AG04450 (cell line): ENCODE data around the gene PCDHGB4. TPM values are rescaled to one million over a fixed set of nuclear protein-coding genes. Genes with fewer than 3 reads are reported as not detected.
"Not testable (repeated sequence)": the region's sequence is repeated elsewhere in the genome, so short reads cannot be mapped to it uniquely, and the experiment has no call there.

ENCODE experiments used
- CTCF ChIA-PET: fragments of 300-600, 350-600 bp; formaldehyde crosslinking; extraction: SDS; loops from one replicate; lab custom pipeline; 2022; ENCODE audit warnings: antibody characterized with exemption, inconsistent platforms; lab: Charles Lee
- POLR2A ChIA-PET: fragments of 350-600 bp; formaldehyde crosslinking; extraction: SDS; loops from one replicate; lab custom pipeline; 2021; ENCODE audit warnings: antibody characterized with exemption, inconsistent platforms; lab: Yijun Ruan, JAX
- DNase-seq: peaks from one replicate; pipeline ENCODE4 v3.0.0-alpha.2; 2011; ENCODE audit warnings: low read depth, low spot score
- H3K27ac ChIP-seq: one replicate; pipeline ENCODE4 v1.5.1; 2012; ENCODE audit warnings: low read depth, low read length, control low read depth
- H3K27me3 ChIP-seq: one replicate; pipeline ENCODE4 v1.6.0; 2012; ENCODE audit warnings: low read length; ENCODE audit not compliant: control insufficient read depth, insufficient read depth
- H3K4me3 ChIP-seq: 2 replicates; pipeline ENCODE4 v1.5.1; 2011; ENCODE audit warnings: mild to moderate bottlenecking, low read depth, low read length, control low read depth
- H3K9me3 ChIP-seq: 2 replicates; pipeline ENCODE4 v1.5.1; 2012; ENCODE audit warnings: low read length; ENCODE audit not compliant: control insufficient read depth, insufficient read depth
- polyA plus RNA-seq: library from polyadenylated mRNA; depleted of rRNA; stranded (reverse); fragments of >200 nt; gene quantifications from 2 replicates; pipeline ENCODE4 v1.2.3, GENCODE V29; 2011
- TF ChIP-seq, protein P1 (sequence below): IDR thresholded peaks from 2 replicates; pipeline ENCODE4 v1.5.1; 2011; ENCODE audit warnings: low read depth, low read length, control low read depth, inconsistent platforms

PCDHGB4 gene
- polyA plus RNA-seq, 1 experiment = 10.3 TPM

DNA sequence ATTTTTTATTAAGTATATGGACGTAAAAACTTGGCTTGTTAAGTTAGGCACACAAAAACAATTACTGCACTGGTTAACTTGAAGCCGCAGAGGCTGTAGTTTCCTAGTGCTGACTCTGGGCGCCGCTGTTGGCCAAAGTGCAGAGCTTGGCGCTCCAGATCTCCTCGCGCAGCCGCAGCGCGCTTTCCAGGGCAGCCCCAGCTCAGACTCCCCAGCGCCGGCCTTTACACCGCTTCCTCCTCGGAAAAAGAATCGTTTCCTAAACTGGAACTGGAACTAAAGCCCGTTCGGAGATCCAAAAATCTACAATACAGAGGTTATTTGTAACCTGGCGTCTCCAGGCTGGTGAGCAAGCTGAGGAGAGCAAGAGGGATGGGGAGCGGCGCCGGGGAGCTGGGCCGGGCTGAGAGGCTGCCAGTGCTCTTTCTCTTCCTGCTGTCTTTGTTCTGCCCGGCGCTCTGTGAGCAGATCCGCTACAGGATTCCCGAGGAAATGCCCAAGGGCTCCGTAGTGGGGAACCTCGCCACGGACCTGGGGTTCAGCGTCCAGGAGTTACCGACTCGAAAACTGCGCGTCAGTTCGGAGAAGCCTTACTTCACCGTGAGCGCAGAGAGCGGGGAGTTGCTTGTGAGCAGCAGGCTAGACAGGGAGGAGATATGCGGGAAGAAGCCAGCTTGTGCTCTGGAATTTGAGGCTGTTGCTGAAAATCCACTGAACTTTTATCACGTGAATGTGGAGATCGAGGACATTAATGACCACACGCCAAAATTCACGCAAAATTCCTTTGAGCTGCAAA lies 10.5 kb downstream of the PCDHGB4 start, which contains the start of gene PCDHGB5:
PCDHGB5 (plus strand) TSS at position 192 of the 796 bp plus-strand sequence; CDS start at position 373, 181 bp downstream.
- DNase-seq, H3K27ac ChIP-seq, POLR2A ChIA-PET, H3K27me3 ChIP-seq: not testable (repeated sequence)
- H3K4me3 ChIP-seq = peak within 1 kb of the TSS; percentile 41
- TF ChIP-seq, protein P1, sequence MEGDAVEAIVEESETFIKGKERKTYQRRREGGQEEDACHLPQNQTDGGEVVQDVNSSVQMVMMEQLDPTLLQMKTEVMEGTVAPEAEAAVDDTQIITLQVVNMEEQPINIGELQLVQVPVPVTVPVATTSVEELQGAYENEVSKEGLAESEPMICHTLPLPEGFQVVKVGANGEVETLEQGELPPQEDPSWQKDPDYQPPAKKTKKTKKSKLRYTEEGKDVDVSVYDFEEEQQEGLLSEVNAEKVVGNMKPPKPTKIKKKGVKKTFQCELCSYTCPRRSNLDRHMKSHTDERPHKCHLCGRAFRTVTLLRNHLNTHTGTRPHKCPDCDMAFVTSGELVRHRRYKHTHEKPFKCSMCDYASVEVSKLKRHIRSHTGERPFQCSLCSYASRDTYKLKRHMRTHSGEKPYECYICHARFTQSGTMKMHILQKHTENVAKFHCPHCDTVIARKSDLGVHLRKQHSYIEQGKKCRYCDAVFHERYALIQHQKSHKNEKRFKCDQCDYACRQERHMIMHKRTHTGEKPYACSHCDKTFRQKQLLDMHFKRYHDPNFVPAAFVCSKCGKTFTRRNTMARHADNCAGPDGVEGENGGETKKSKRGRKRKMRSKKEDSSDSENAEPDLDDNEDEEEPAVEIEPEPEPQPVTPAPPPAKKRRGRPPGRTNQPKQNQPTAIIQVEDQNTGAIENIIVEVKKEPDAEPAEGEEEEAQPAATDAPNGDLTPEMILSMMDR = peak; percentile 50
- CTCF ChIA-PET = interaction anchor here (1.0 to 4.3 kb wide), 9 partner anchors 20 to 168 kb away, joined by 3 to 40 read pairs (median 4); partner anchors contain the start of genes PCDHGA1, PCDHGA12, PCDHGA2 and PCDHGB3
- peaks cover 61% of the 10 kb centered on the region for H3K9me3 ChIP-seq

DNA sequence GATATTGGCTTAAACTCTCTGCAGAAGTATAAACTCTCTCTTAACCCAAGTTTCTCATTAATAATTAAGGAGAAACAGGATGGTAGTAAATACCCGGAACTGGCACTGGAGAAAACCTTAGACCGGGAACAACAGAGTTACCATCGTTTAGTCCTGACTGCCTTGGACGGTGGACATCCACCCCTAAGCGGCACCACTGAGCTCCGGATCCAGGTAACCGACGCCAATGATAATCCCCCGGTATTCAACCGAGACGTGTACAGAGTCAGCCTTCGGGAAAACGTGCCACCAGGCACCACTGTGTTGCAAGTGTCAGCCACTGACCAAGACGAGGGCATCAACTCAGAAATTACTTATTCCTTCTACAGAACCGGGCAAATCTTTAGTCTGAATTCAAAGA lies 11.1 kb downstream of the PCDHGB4 start:
- H3K27me3 ChIP-seq = no peaks in the 10 kb centered on the region
- ChIA-PET CTCF (interaction anchor here (1.7 to 4.3 kb wide), 2 partner anchors 31 to 165 kb away, joined by 3 to 40 read pairs; partner anchors contain the start of gene PCDHGA12), POLR2A (no interaction called here)
- H3K4me3 ChIP-seq = no peak overlapping the region
- TF ChIP-seq, protein P1 = no peak
- peaks cover 61% of the 10 kb centered on the region for H3K9me3 ChIP-seq
- H3K27ac ChIP-seq = no peak overlapping the region
- no peak for DNase-seq

DNA sequence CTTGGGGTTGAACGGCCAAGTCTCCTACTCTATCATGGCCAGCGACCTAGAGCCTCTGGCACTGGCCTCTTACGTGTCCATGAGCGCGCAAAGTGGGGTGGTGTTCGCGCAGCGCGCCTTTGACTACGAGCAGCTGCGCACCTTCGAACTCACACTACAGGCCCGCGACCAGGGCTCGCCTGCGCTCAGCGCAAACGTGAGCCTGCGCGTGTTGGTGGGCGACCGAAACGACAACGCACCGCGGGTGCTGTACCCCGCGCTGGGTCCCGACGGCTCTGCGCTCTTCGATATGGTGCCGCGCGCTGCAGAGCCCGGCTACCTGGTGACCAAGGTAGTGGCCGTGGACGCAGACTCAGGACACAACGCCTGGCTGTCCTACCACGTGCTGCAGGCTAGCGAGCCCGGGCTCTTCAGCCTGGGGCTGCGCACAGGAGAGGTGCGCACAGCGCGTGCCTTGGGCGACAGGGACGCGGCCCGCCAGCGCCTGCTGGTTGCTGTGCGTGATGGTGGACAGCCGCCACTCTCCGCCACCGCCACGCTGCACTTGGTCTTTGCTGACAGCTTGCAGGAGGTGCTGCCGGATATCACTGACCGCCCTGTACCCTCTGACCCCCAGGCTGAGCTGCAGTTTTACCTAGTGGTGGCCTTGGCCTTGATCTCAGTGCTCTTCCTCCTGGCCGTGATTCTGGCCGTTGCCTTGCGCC lies 12.2 kb downstream of the PCDHGB4 start:
- Histone ChIP-seq H3K27me3 (no peaks in the 10 kb centered on the region), H3K27ac (no peak overlapping the region), H3K9me3 (peaks cover 61% of the 10 kb centered on the region), H3K4me3 (no peak overlapping the region)
- ChIA-PET CTCF (interaction anchor here (2.2 kb wide), 1 partner anchor 158 kb away, joined by 18 read pairs; no protein-coding TSS in a partner anchor), POLR2A (no interaction called here)
- TF ChIP-seq, protein P1 = no peak
- no peak for DNase-seq

DNA sequence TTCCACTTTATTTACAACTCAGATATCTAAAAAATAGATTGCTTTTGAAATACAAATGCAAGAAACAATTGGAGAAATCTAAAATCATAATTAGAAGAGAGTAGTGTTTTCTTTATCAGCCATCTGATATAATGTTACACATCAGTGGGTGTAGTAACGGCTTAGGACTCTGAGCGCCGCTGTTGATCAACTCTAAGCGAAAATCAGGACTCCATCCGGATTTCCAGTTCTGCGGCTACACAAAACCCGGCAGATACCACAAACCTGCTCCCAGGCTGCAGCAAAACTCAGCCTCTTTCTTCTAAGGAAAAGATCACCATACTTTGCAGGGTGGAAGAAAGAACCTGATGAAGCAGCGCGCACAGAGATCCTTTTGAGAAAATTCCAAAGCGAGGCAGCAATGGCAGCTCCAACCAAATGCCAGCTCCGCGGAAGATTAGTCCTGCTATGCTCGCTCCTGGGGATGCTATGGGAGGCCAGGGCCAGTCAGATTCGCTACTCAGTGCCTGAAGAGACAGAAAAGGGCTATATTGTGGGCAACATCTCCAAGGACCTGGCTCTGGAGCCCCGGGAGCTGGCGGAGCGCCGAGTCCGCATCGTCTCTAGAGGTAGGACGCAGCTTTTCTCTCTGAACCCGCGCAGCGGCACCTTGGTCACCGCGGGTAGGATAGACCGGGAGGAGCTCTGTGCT lies 15.2 kb downstream of the PCDHGB4 start, which contains the start of gene PCDHGA9:
PCDHGA9 (plus strand) TSS at position 226 of the 691 bp plus-strand sequence; CDS start at position 401, 175 bp downstream.
- POLR2A ChIA-PET = interaction anchor here (1.1 kb wide), 1 partner anchor 161 kb away, joined by 4 read pairs; no protein-coding TSS in a partner anchor
- peak within 1 kb of the TSS; percentile 45 for H3K4me3 ChIP-seq

More for the DNA sequence above, 15.2 kb downstream of the PCDHGB4 start, which contains the start of gene PCDHGA9:
- TF ChIP-seq, protein P1 = peak; percentile 53
- Histone ChIP-seq H3K27ac (peak within 1 kb of the TSS; percentile 47), H3K9me3 (peaks cover 64% of the 10 kb centered on the region), H3K27me3 (no peaks in the 10 kb centered on the region)
- DNase-seq = no peak
- CTCF ChIA-PET = interaction anchor here (0.9 to 2.0 kb wide), 6 partner anchors 10 to 165 kb away, joined by 3 to 18 read pairs (median 7); partner anchors contain the start of genes PCDHGA10 and PCDHGB7
